Measurements from ENCODE around the gene PLK5.
"Not testable (repeated sequence)": the region's sequence is repeated elsewhere in the genome, so short reads cannot be mapped to it uniquely, and the experiment has no call there.

The PLK5 gene

DNA sequence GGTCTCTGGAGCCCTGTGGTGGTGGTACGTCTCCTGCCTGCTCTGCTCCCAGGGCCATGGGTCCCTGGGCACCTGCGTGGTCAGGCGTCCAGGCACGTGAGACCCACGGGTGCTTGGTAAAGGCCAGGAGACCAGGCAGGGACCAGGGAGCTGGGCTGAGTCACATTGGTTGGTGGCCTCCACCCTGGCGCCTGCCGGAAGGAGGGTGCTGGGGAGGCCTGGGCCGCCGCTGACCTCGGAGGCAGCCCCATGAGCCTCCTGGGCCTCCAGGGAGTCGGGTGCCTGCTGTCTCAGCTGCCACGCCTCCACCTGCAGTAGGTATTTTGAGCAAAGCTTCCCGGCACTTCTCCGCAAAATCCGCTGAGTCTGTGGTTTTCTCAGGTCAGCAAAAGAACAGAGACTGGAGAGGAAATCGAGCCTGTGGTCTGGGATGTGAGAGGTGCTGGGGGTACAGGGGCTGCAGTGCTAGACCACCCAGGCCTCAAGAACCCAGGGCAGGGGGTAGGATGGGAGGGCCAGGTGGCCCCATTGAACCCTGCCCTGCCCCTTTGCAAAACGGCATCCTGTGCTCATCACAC is 3.6 kb upstream of the PLK5 start:
- DNase-seq (ENCODE audit: low read depth, low spot score): no peak

DNA sequence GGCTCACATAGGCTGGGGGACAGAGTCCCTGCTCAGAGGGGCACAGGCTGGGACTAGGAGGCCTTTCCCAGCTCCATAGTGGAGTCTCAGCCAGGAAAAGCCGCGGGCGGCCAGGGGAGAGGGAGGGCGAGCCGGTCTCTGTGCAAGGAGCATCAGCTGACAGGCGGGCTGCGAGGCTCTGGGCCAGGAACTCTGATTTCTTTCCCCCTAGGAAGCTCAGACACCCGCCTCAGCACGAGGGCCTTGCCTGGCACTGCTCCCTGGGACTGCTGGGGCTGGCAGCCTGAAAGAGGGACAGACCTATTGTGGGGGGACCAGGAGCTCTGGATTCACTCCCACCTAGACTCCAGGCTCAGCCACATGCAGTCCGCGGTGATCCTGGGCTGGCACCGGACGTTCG is 2.2 kb upstream of the PLK5 start:
- H3K4me3 ChIP-seq (ENCODE audit: low read length): no peak overlapping the region
- DNase-seq (ENCODE audit: low read depth, low spot score): no peak

More for the DNA sequence above, 3.6 kb upstream of the PLK5 start:
- H3K4me3 ChIP-seq (ENCODE audit: low read length): no peak overlapping the region

DNA sequence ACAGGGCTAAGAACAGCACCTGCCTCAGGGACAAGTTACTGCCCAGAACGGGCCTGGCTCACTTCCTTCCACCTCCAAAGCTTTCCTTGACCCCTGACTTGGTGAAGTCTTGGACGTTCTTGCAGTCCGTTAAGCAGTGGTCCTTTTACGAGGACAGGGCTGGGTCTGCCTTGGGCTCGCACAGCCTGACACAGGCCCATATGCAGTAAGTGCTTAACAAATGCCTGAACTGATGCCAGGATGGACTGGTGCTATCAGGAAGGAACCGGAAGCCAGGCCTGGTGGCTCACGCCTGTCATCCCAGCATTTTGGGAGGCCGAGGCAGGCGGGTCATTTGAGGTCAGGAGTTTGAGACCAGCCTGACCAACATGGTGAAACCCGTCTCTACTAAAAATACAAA is 1.8 kb upstream of the PLK5 start:
- no peak for DNase-seq (ENCODE audit: low read depth, low spot score)

GRCh38 chr19:1522838-1523237 is 1.0 kb upstream of the PLK5 start:
- DNase-seq (ENCODE audit: low read depth, low spot score): no peak
- no peak overlapping the region for H3K4me3 ChIP-seq (ENCODE audit: low read length)

More for the DNA sequence above, 1.8 kb upstream of the PLK5 start:
- H3K4me3 ChIP-seq (ENCODE audit: low read length): no peak overlapping the region

DNA sequence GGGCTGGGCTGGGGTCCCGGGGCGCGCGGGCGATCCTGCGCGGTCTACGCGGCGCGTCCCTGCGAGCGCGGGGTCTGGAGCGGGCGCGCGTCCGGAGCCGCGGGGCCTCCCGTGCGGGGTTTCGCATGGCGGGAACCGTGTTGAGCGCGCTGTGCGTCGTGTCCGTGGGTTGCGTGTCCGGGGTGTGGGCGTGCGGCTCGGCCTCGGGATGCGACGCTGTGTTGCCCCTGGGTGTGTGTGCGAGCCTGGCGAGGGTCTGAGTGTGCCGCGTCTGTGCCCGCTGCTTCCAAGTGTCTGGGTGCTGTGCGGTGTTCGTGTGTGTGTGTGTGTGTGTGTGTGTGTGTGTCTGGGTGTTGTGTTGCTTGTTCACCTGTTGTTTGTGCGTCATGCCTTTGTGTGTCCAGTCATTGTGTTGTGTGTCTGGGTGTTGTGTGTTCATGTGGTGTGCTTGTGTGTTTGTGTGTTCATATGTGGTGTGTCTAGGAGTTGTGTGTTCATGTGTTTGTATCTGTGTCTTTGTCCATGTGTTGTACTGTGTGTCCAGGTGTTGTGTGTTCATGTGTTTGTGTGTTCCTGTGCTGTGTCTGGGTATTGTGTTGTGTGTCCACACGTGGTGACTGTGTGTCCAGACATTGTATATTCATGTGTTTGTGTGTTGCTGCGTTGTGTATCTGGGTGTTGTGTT is 552 bp downstream of the PLK5 start:
- DNase-seq (ENCODE audit: low read depth, low spot score): no peak
- no peak overlapping the region for H3K4me3 ChIP-seq (ENCODE audit: low read length)

DNA sequence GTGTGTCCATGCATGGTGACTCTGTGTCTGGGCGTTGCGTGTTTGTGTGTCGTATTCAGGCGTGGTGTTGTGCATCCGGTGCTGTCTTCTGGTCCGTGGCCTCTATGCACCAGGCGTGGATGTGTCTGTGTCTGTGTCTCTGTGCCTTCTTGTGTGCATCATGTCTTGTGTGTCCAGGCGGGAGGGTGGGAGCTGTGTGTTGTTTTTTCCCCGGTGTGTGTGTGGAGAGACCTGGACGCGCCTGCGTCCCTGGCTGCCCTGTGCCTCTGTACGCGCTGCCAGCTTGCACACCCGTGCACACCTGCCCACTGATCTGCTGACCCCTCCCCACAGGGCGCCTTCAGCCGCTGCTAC is 1.1 kb downstream of the PLK5 start:
- H3K4me3 ChIP-seq (ENCODE audit: low read length): no peak overlapping the region
- no peak for DNase-seq (ENCODE audit: low read depth, low spot score)

GRCh38 chr19:1525343-1525742 is 1.5 kb downstream of the PLK5 start:
- DNase-seq (ENCODE audit: low read depth, low spot score): no peak
- H3K4me3 ChIP-seq (ENCODE audit: low read length): no peak overlapping the region

GRCh38 chr19:1526066-1526778 is 2.3 kb downstream of the PLK5 start:
- no peak for DNase-seq (ENCODE audit: low read depth, low spot score)
- no peak overlapping the region for H3K4me3 ChIP-seq (ENCODE audit: low read length)

DNA sequence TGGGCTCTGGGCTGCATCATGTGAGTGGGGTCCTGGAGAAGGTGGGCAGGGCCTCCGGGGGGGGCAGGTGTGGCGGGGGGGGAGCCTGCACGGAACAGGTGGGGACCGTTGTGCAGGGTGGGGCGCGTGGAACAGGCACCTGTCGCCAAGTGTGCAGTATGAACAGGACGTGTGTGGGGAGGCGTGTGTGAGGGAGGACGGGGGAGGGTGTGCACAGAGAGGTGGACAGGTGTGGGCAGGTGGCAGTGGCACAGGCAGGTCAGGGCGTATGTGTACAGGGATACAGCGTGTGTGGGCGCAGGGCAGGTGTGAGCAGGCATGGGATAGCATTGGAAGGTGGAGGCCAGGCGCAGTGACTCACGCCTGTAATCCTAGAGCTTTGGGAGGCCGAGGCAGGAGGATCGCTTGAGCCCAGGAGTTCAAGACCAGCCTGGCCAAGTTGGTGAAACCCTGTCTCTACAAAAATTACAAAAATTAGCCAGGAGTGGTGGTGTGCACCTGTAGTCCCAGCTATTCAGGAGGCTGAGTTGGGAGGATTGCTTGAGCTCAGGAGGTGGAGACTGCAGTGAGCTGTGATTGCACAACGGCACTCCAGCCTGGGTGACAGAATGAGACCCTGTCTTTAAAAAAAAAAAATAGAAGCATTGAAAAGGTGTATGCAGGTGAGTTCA is 3.2 kb downstream of the PLK5 start:
- H3K4me3 ChIP-seq (ENCODE audit: low read length): no peak overlapping the region
- DNase-seq (ENCODE audit: low read depth, low spot score): no peak

DNA sequence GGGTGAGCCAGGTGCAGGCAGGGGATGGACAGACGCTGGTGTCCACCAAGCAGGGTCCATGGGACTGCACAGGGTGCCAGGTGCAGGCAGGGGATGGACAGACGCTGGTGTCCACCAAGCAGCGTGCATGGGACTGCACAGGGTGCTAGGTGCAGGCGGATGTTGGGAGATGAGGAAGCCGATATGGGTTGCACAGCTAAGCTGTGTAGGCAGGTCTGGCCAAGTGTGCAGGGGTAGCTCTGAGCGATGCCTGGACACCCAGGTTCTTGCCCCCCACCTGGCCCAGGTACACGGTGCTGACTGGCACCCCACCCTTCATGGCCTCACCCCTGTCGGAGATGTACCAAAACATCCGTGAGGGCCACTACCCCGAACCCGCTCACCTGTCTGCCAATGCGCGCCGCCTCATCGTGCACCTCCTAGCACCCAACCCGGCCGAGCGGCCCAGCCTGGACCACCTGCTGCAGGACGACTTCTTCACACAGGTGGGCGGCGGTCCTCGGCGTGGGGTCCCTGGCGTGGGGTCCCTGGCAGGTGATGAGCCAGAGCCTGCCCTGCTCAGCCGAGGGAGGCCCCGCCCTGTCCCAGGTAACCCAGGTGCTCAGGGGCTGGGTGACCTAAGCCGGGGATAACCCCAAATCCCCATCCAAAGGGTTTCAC is 3.9 kb downstream of the PLK5 start:
- H3K4me3 ChIP-seq (ENCODE audit: low read length): no peak overlapping the region
- no peak for DNase-seq (ENCODE audit: low read depth, low spot score)

- DNase-seq (ENCODE audit: low read depth, low spot score): no peak
- H3K4me3 ChIP-seq (ENCODE audit: low read length): no peak overlapping the region
Measured at GRCh38 chr19:1528596-1529429, 4.9 kb downstream of the PLK5 start.

DNA sequence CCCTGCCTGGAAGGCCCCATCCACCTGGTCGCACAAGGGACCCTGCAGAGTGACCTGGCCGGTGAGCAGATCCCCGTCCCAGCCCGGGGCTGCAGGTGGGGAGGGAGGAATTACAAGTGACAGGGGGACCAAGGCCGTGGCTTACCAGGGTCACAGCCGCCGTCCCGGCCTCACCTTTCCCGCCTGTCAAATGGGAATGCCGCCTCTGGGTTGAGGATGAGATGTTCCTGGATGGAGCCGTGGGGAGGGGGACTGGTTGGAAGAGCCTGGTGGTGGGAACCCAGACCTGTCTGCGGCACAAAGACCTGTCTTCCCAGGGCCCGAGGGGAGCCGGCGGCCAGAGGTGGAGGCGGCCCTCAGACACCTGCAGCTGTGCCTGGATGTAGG is 5.5 kb downstream of the PLK5 start:
- DNase-seq (ENCODE audit: low read depth, low spot score): no peak
- no peak overlapping the region for H3K4me3 ChIP-seq (ENCODE audit: low read length)

- not testable (repeated sequence) for DNase-seq (ENCODE audit: low read depth, low spot score); H3K4me3 ChIP-seq (ENCODE audit: low read length)
Measured at GRCh38 chr19:1530856-1531255, 7.0 kb downstream of the PLK5 start.

DNA sequence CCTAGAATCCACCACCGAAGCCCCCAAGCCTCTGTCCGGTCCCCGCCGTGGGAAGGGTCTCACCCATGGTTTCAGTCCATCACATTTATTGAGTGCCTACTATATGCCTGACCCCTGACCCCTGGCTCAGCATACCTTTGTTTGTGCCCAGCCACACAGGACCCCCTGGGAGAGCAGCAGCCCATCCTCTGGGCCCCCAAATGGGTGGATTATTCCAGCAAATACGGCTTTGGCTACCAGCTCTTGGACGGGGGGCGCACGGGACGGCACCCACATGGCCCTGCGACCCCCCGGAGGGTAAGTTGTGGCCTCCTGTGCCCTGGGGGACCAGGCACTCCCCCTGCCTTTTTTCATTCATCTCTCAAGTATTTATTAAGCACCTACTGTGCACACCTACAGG is 7.7 kb downstream of the PLK5 start:
- no peak for DNase-seq (ENCODE audit: low read depth, low spot score)
- no peak overlapping the region for H3K4me3 ChIP-seq (ENCODE audit: low read length)

GRCh38 chr19:1532003-1532402 is 8.1 kb downstream of the PLK5 start:
- no peak overlapping the region for H3K4me3 ChIP-seq (ENCODE audit: low read length)
- DNase-seq (ENCODE audit: low read depth, low spot score): no peak

DNA sequence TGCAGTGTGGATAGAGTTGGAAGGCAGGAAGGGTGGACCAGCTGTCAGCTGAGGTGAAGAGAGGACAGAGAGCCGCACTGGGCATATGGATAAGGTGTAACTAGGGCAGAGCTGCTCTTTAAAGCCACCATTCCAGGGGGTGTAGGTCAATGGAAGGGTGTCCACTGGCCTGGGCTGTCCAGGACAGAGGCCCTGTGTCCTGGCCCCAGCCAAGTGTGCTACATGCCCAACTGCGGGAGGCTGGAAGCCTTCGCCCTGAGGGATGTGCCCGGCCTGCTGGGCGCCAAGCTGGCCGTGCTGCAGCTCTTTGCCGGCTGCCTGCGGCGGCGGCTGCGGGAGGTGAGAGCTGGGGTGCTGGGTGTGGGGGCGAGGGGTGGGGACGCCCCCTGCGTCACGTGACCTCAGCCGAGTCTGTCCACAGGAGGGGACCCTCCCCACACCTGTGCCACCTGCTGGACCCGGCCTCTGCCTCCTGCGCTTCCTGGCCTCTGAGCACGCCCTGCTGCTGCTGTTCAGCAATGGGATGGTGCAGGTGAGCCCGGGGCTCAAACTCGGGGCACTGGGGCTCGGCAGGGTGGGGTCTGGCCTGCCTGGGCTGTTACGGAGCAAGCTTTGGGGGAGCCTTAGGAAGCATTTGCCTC is 9.8 kb downstream of the PLK5 start:
- H3K4me3 ChIP-seq (ENCODE audit: low read length): no peak overlapping the region
- no peak for DNase-seq (ENCODE audit: low read depth, low spot score)

GRCh38 chr19:1534972-1535371 is 11.1 kb downstream of the PLK5 start:
- H3K4me3 ChIP-seq (ENCODE audit: low read length): no peak overlapping the region
- DNase-seq (ENCODE audit: low read depth, low spot score): no peak

- not testable (repeated sequence) for H3K4me3 ChIP-seq (ENCODE audit: low read length); DNase-seq (ENCODE audit: low read depth, low spot score)
Measured at GRCh38 chr19:1535699-1536098, 11.8 kb downstream of the PLK5 start.
